Psoas muscle (tissue), 8 donors: Measurements from ENCODE around the gene ZSCAN16. TPM values are rescaled to one million over a fixed set of nuclear protein-coding genes. Genes with fewer than 3 reads are reported as not detected.
"Not testable (repeated sequence)": the region's sequence is repeated elsewhere in the genome, so short reads cannot be mapped to it uniquely, and the experiment has no call there.

Experiments used
- ATAC-seq, 4 donors: fragments of 200-7000 bp; cut with Tn5 transposase; one replicate each; pipeline ENCODE4 v1.9.1; 2020; ENCODE audit warnings: moderate library complexity in 3 of 4, mild to moderate bottlenecking in 2 of 4
- DNase-seq, 2 donors: peaks; one replicate each; pipeline ENCODE4 v3.0.0-alpha.2; 2020
- H3K27ac ChIP-seq: fragments of 200-600 bp; one replicate; pipeline ENCODE4 v1.8.0; 2022
- H3K27me3 ChIP-seq, 3 donors: fragments of 200-600 bp in 1 of 3; one replicate each; pipeline versions ENCODE4 v1.6.1 to v1.8.0; 2013 to 2022; ENCODE audit warnings: low read length in 2 of 3, mild to moderate bottlenecking in 2 of 3, moderate library complexity in 1 of 3; ENCODE audit not compliant: insufficient read depth in 3 of 3
- H3K36me3 ChIP-seq, 2 donors: fragments of 200-600 bp in 1 of 2; one replicate each; pipeline versions ENCODE4 v1.6.1 to v1.8.0; 2013 to 2022; ENCODE audit warnings: low read depth in 1 of 2, mild to moderate bottlenecking in 1 of 2, moderate library complexity in 1 of 2; ENCODE audit not compliant: insufficient read depth in 1 of 2
- H3K4me1 ChIP-seq: fragments of 200-600 bp; one replicate; pipeline ENCODE4 v1.8.0; 2022
- H3K4me3 ChIP-seq: fragments of 200-600 bp; one replicate; pipeline ENCODE4 v1.8.0; 2022; ENCODE audit warnings: mild to moderate bottlenecking
- H3K9me3 ChIP-seq: fragments of 200-600 bp; one replicate; pipeline ENCODE4 v1.8.0; 2022
- CTCF ChIP-seq: fragments of 200-600 bp; IDR thresholded peaks from one replicate; pipeline ENCODE4 v1.8.0; 2022; ENCODE audit warnings: antibody characterized with exemption
- WGBS, 3 donors: extraction: QIAGEN DNeasy Blood & Tissue Kit; methylation state at CpG; one replicate each; pipeline versions ENCODE4 v1.1.6 to v1.1.7; 2013; 5-methylcytosine and 5-hydroxymethylcytosine counted together
- intact Hi-C, 2 donors: fragments of 100-400 bp; cut with DNase I; formaldehyde crosslinking; loops; one replicate each; pipeline versions ENCODE4 v1.11.0 to v1.14.2; 2022
- polyA plus RNA-seq, 3 donors: library from polyadenylated mRNA; stranded (reverse); fragments of 200-250 nt; gene quantifications; one replicate each; pipeline ENCODE4 v1.2.3, GENCODE V29; 2013
- total RNA-seq, 4 donors: library from RNA; stranded (reverse); fragmentation: NEBNext Ultra II Directional in 2 of 4; extraction: Animal tissue kit (Norgen Biotek cat#: 25700) in 2 of 4; gene quantifications; one replicate each; pipeline versions ENCODE4 v1.2.1 to v1.2.4, GENCODE V29; 2021 to 2023
- donor health status: healthy with polysubstance abuse.
- donor health status: DM: no; HTN: no; CAD: no; lungs with moderate emphysema.
- donor health status: Bipolar disorder and iron deficiency.
- donor health status: healthy.
- donor health status: DM: yes; HTN: yes; CAD: no.
- donor health status: DM: no; HTN: no; CAD: no.
- donor health status: DM: no; HTN: no; CAD: no.
- donor health status: DM: yes; HTN: yes; CAD: no.

Gene ZSCAN16
- total and polyA plus RNA-seq, 7 donors, result 0.96 to 7.1 (median 2.0) TPM

- no peaks in the 10 kb centered on the region for H3K27me3 ChIP-seq
- 13 to 22% (median 19%) methylated on average over 4 of the region's 4 CpGs for WGBS, 3 donors
- peak overlapping the region; percentile 93 for H3K4me3 ChIP-seq
- intact Hi-C loops, result loop anchor here in 1 of 2 donors (2.0 kb wide), 1 partner anchor 361 kb away; the partner anchor contains the start of gene ZSCAN23
- DNase-seq (no peak), ATAC-seq (peak in 2 of 4 donors; percentile 3 to 9)
- no peaks in the 10 kb centered on the region for H3K36me3 ChIP-seq
- H3K9me3 ChIP-seq, result no peaks in the 10 kb centered on the region
- H3K27ac ChIP-seq, result peak overlapping the region; percentile 84
- no peak for TF ChIP-seq CTCF
- peaks cover 8% of the 10 kb centered on the region for H3K4me1 ChIP-seq
Measured at GRCh38 chr6:28081486-28081751, 43.0 kb upstream of the ZSCAN16 start.

GRCh38 chr6:28082939-28083338 is 41.5 kb upstream of the ZSCAN16 start:
- Histone ChIP-seq H3K27me3 (no peaks in the 10 kb centered on the region), H3K27ac (no peak overlapping the region), H3K36me3 (peaks cover 0 to 3% of the 10 kb centered on the region in 2 donors), H3K9me3 (no peaks in the 10 kb centered on the region), H3K4me1 (peaks cover 8% of the 10 kb centered on the region), H3K4me3 (no peak overlapping the region)
- ATAC-seq, result no peak
- intact Hi-C loops, result no loop called here
- DNase-seq, result no peak
- TF ChIP-seq CTCF, result no peak

DNA sequence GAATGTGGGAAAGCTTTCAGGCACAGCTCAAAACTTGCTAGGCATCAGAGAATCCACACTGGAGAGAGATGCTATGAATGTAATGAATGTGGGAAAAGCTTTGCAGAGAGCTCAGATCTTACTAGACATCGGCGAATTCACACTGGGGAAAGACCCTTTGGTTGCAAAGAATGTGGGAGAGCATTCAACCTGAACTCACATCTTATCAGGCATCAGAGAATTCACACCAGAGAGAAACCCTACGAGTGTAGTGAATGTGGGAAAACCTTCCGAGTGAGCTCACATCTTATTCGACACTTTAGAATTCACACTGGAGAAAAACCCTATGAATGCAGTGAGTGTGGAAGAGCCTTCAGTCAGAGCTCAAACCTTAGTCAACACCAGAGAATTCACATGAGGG is 35.4 kb upstream of the ZSCAN16 start:
- ATAC-seq (no peak), DNase-seq (no peak)
- H3K9me3 ChIP-seq, result no peaks in the 10 kb centered on the region
- no peaks in the 10 kb centered on the region for H3K4me1 ChIP-seq
- H3K4me3 ChIP-seq, result no peak overlapping the region
- TF ChIP-seq CTCF, result no peak
- H3K36me3 ChIP-seq, result peaks cover 3 to 4% of the 10 kb centered on the region in 2 donors
- intact Hi-C loops, result no loop called here
- peaks cover 0 to 8% (median 4%) of the 10 kb centered on the region in 3 donors for H3K27me3 ChIP-seq
- 92 to 95% (median 94%) methylated on average over 5 of the region's 5 CpGs for WGBS, 3 donors
- no peak overlapping the region for H3K27ac ChIP-seq

- H3K4me1 ChIP-seq, result no peaks in the 10 kb centered on the region
- H3K4me3 ChIP-seq, result peak overlapping the region; percentile 37
- DNase-seq (peak in 1 of 2 donors; percentile 21), ATAC-seq (no peak)
- intact Hi-C loops, result no loop called here
- whole genome bisulfite sequencing, 3 donors, result 12 to 17% (median 12%) methylated on average over 33 of the region's 33 CpGs
- TF ChIP-seq CTCF, result no peak
- H3K36me3 ChIP-seq, result peaks cover 3 to 4% of the 10 kb centered on the region in 2 donors
- no peak overlapping the region for H3K27ac ChIP-seq
- H3K27me3 ChIP-seq, result peaks cover 0 to 8% (median 4%) of the 10 kb centered on the region in 3 donors
- H3K9me3 ChIP-seq, result no peaks in the 10 kb centered on the region
Measured at GRCh38 chr6:28090917-28091586, 33.4 kb upstream of the ZSCAN16 start.

GRCh38 chr6:28102222-28102621 is 22.2 kb upstream of the ZSCAN16 start:
- H3K27me3 ChIP-seq, intact Hi-C loops, H3K4me1 ChIP-seq, H3K9me3 ChIP-seq, ATAC-seq, H3K4me3 ChIP-seq, H3K27ac ChIP-seq, DNase-seq, H3K36me3 ChIP-seq: not testable (repeated sequence)
- 75 to 80% (median 79%) methylated on average over 7 of the region's 7 CpGs for WGBS, 3 donors

DNA sequence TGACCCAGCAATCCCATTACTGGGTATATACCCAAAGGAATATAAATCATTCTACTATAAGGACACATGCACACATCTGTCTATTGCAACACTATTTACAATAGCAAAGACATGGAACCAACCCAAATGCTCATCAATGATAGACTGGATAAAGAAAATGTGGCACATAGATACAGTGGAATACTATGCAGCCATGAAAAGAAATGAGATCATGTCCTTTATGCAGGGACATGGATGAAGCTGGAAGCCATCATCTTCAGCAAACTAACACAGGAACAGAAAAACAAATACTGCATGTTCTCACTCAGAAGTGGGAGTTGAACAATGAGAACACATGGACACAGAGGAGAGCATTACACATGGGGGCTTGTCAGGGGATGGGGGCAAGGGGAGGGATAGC is 21.7 kb upstream of the ZSCAN16 start:
- intact Hi-C loops, H3K36me3 ChIP-seq, DNase-seq, H3K27me3 ChIP-seq, ATAC-seq, H3K27ac ChIP-seq, H3K4me1 ChIP-seq, H3K4me3 ChIP-seq, H3K9me3 ChIP-seq: not testable (repeated sequence)
